SK-N-SH treated with all-trans-retinoic acid at 6 μM for 48 hours (cell line): ENCODE measurements around the gene SPON1.

Source experiments
- ARNTL ChIP-seq: fragments of 450-650 bp; formaldehyde crosslinking; IDR thresholded peaks from 2 replicates; pipeline ENCODE4 v1.5.0; 2020; ENCODE audit warnings: low read depth, mild to moderate bottlenecking, moderate library complexity, borderline replicate concordance
- BACH2 ChIP-seq: fragments of 250-450 bp; sonication (Bioruptor Pico); IDR thresholded peaks from 2 replicates; pipeline ENCODE4 v1.9.0; 2021; ENCODE audit warnings: mild to moderate bottlenecking, borderline replicate concordance
- CREB5 ChIP-seq: fragments of 250-450 bp; sonication (Bioruptor Pico); IDR thresholded peaks from 2 replicates; pipeline ENCODE4 v1.5.1; 2020; ENCODE audit warnings: low read depth, mild to moderate bottlenecking, moderate library complexity
- SNAI2 ChIP-seq: fragments of 250-450 bp; sonication (Bioruptor Pico); IDR thresholded peaks from 2 replicates; pipeline ENCODE4 v1.5.0; 2020; ENCODE audit warnings: mild to moderate bottlenecking, moderate library complexity
- TCF4 ChIP-seq: fragments of 250-450 bp; sonication (Bioruptor Pico); IDR thresholded peaks from 2 replicates; pipeline ENCODE4 v1.8.0; 2021; ENCODE audit warnings: mild to moderate bottlenecking, moderate library complexity, borderline replicate concordance
- ZFP3 ChIP-seq: fragments of 250-450 bp; sonication (Bioruptor Pico); IDR thresholded peaks from 2 replicates; pipeline ENCODE4 v1.5.0; 2020; ENCODE audit warnings: mild to moderate bottlenecking, moderate library complexity
- ZFP30 ChIP-seq: fragments of 450-650 bp; formaldehyde crosslinking; IDR thresholded peaks from 2 replicates; pipeline ENCODE4 v1.5.0; 2022; ENCODE audit warnings: mild to moderate bottlenecking, moderate library complexity
- TF ChIP-seq, protein P1 (sequence below): fragments of 250-450 bp; sonication (Bioruptor Pico); IDR thresholded peaks from 2 replicates; pipeline ENCODE4 v1.8.0; 2021; ENCODE audit warnings: low read depth, mild to moderate bottlenecking, moderate library complexity, borderline replicate concordance

DNA sequence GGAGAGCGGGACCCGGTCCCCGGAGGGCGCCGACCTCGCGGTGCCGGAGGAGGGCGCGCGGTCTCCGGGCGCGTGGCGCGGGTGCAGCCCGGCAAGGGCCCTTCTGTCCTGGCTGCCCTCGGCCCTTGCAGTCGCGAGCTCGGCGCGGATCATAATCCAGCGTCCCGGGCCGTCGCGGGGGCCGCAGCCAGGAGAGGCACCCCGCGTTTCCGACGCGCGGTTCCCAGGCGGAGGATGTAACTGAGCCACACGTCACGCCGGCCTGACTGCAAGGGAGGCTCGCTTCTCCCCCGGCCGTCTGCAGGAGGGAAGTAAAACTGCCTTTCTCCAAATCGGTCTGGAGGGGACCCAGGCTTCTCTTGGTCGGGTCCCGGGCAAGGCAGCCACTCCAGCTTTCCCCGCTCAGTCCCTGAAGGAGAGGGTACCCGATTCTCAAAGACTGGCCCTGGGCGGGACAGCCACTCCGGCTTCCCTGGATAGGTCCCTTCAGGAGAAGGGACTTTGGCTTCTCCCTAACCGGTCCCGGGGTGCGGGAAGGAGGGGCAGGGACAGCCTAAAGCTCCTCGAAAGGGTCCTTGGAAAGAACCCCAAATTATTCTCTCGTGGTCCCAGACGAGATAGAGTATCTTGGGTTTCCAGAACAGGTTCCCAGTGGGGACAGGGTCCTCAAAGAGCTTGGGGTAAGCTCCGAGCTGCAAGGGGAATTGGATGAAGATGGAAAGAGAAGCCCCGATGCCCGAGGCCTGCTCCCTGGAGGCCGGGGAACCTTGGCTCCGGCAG, 836 bp downstream of the SPON1 start:
- TF ChIP-seq BACH2 (CRISPR knock-in tag) (no peak), ZFP30 (CRISPR knock-in tag) (no peak), ARNTL (CRISPR knock-in tag) (no peak), CREB5 (CRISPR knock-in tag) (no peak), ZFP3 (no peak), SNAI2 (no peak), TCF4 (no peak)
- TF ChIP-seq, protein P1, sequence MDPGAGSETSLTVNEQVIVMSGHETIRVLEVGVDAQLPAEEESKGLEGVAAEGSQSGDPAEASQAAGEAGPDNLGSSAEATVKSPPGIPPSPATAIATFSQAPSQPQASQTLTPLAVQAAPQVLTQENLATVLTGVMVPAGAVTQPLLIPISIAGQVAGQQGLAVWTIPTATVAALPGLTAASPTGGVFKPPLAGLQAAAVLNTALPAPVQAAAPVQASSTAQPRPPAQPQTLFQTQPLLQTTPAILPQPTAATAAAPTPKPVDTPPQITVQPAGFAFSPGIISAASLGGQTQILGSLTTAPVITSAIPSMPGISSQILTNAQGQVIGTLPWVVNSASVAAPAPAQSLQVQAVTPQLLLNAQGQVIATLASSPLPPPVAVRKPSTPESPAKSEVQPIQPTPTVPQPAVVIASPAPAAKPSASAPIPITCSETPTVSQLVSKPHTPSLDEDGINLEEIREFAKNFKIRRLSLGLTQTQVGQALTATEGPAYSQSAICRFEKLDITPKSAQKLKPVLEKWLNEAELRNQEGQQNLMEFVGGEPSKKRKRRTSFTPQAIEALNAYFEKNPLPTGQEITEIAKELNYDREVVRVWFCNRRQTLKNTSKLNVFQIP (CRISPR knock-in tag) = no peak
